ENCODE results near the gene LPIN1. TPM values are rescaled to one million over a fixed set of nuclear protein-coding genes. Genes with fewer than 3 reads are reported as not detected.
A peak's percentile ranks its signal among the peaks of the same experiment; 100 is the strongest.

Gene LPIN1
- total RNA-seq, 1 experiment from 2014 or later: 4.4 TPM

DNA sequence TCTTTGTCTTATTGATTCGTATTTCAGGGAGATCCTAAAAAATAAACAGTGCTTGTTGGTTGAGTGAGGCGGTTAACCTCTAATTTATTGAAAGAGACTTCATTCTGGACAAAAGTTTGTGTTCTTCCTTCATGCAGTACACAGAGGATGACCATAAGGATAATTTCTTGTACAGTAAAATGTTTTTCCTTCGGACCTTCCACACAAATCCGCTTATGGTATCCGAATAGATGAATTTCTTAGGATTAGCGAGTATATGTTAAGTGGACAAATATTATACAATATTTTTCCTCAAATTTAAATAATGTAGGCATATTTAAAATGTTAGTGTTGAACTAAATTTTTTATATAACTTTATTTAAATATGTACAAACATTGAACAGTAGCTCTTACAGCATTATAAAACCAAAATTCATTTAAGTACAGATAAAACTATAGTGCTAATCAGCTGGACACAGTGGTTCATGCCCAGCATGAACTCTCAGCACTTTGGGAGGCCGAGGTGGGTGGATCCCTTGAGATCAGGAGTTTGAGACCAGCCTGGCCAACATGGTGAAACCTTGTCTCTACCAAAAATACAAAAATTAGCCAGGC, 84.4 kb downstream of the LPIN1 start:
- Histone ChIP-seq H3K79me2 (ENCODE audit: insufficient read depth, low read length) (no peaks in the 10 kb centered on the region), H3K79me1 (ENCODE audit: insufficient read depth, low read depth, low read length, poor library complexity, severe bottlenecking) (no peaks in the 10 kb centered on the region)
- WGBS (ENCODE audit: extremely low coverage, insufficient read length, low lambda C conversion rate): no CpG with 5 or more reads among the region's 7 CpGs

More for the DNA sequence above, 84.4 kb downstream of the LPIN1 start:
- H4K20me1 ChIP-seq (ENCODE audit: control insufficient read depth, insufficient read depth, insufficient read length): no peaks in the 10 kb centered on the region
- H3T11ph ChIP-seq (ENCODE audit: low read length): no peak overlapping the region
- Mint-ChIP-seq H3K4me3 (peak overlapping the region in 1 of 2 experiments; percentile 36; a peak in 1 of 5 replicates), H3K36me3 (ENCODE audit: insufficient read depth in 1 of 3, low read depth in 3 of 3) (0 out of 7 replicates have a peak, but pooled peaks cover 0 to 2% (median 0%) of the 10 kb centered on the region in 3 experiments), H3K9me3 (peaks cover 0 to 2% of the 10 kb centered on the region in 2 experiments; a peak in 3 of 5 replicates), H3K27me3 (ENCODE audit: low read depth) (no peaks in the 10 kb centered on the region; the same call in 1 of the 2 replicates), H3K4me1 (peaks cover 16 to 25% of the 10 kb centered on the region in 2 experiments), H3K27ac (peak overlapping the region; percentile 81 to 96 (median 88); a peak in 3 of 7 replicates)
- H3K4ac ChIP-seq (ENCODE audit: low read depth, low read length): no peak overlapping the region
- H2AK5ac ChIP-seq (ENCODE audit: insufficient read length, low read length): no peak overlapping the region
- no peak overlapping the region for H3K9ac ChIP-seq (ENCODE audit: extremely low read depth, insufficient read length, low read length)
- H2AFZ ChIP-seq (ENCODE audit: low read length): no peak overlapping the region
- no peak overlapping the region for H3K23ac ChIP-seq (ENCODE audit: insufficient read length, low read depth, low read length)
- H2BK5ac ChIP-seq (ENCODE audit: insufficient read length, low read length): no peak overlapping the region
- H3K23me2 ChIP-seq (ENCODE audit: insufficient read length, low read depth, low read length, poor library complexity, severe bottlenecking): peaks cover 3% of the 10 kb centered on the region
- H4K8ac ChIP-seq (replicated peaks; ENCODE audit: insufficient read length, low read depth, low read length): no peak overlapping the region
- peak overlapping the region; percentile 30 for H3K4me2 ChIP-seq (ENCODE audit: insufficient read depth, insufficient read length, low read length)
- H3K27ac ChIP-seq (ENCODE audit: insufficient read length, low read depth, low read length): peak overlapping the region; percentile 75
- no peaks in the 10 kb centered on the region for H3K9me3 ChIP-seq (ENCODE audit: control insufficient read depth, low read depth, low read length)
- H2BK12ac ChIP-seq (ENCODE audit: insufficient read length, low read depth, low read length): no peak overlapping the region
- no peaks in the 10 kb centered on the region for H3K27me3 ChIP-seq (ENCODE audit: insufficient read depth, low read length)
- no peak overlapping the region for H4K91ac ChIP-seq (ENCODE audit: insufficient read length, low read depth, low read length)
- H2BK20ac ChIP-seq (ENCODE audit: low read depth, low read length, poor library complexity, severe bottlenecking): no peak overlapping the region
- DNase-seq: no peak
- H2BK120ac ChIP-seq (ENCODE audit: low read depth, low read length, poor library complexity, severe bottlenecking): no peak overlapping the region
- H4K5ac ChIP-seq (ENCODE audit: insufficient read length, low read depth, low read length): no peak overlapping the region
- H3K56ac ChIP-seq (ENCODE audit: insufficient read length, low read depth, low read length): no peak overlapping the region
- H3K4me1 ChIP-seq (ENCODE audit: insufficient read depth, low read length): peaks cover 8% of the 10 kb centered on the region; the same call in 1 of the 2 replicates
- no peak overlapping the region for H3K14ac ChIP-seq (ENCODE audit: insufficient read depth, low read length)
- H3K18ac ChIP-seq (ENCODE audit: insufficient read length, low read depth, low read length): no peak overlapping the region
- no peak overlapping the region for H2BK15ac ChIP-seq (ENCODE audit: low read depth, low read length)
- TF ChIP-seq, protein P1, sequence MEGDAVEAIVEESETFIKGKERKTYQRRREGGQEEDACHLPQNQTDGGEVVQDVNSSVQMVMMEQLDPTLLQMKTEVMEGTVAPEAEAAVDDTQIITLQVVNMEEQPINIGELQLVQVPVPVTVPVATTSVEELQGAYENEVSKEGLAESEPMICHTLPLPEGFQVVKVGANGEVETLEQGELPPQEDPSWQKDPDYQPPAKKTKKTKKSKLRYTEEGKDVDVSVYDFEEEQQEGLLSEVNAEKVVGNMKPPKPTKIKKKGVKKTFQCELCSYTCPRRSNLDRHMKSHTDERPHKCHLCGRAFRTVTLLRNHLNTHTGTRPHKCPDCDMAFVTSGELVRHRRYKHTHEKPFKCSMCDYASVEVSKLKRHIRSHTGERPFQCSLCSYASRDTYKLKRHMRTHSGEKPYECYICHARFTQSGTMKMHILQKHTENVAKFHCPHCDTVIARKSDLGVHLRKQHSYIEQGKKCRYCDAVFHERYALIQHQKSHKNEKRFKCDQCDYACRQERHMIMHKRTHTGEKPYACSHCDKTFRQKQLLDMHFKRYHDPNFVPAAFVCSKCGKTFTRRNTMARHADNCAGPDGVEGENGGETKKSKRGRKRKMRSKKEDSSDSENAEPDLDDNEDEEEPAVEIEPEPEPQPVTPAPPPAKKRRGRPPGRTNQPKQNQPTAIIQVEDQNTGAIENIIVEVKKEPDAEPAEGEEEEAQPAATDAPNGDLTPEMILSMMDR (conservative IDR thresholded peaks at IDR 0.05): no peak

Measured in H9 (cell line).